AG10803 (cell line): ENCODE data around the gene TNFAIP2.

Experiments
- DNase-seq: peaks from one replicate; pipeline ENCODE4 v3.0.0; 2010; ENCODE audit warnings: low read depth
- H3K4me3 ChIP-seq: 2 replicates; pipeline ENCODE4 v1.5.1; 2011; ENCODE audit warnings: mild to moderate bottlenecking, low read length, control low read depth
- TF ChIP-seq, protein P1 (sequence below): conservative IDR thresholded peaks from 2 replicates; pipeline ENCODE4 v1.5.1; 2011; ENCODE audit warnings: mild to moderate bottlenecking, low read length, control low read depth, inconsistent platforms

TNFAIP2 gene

DNA sequence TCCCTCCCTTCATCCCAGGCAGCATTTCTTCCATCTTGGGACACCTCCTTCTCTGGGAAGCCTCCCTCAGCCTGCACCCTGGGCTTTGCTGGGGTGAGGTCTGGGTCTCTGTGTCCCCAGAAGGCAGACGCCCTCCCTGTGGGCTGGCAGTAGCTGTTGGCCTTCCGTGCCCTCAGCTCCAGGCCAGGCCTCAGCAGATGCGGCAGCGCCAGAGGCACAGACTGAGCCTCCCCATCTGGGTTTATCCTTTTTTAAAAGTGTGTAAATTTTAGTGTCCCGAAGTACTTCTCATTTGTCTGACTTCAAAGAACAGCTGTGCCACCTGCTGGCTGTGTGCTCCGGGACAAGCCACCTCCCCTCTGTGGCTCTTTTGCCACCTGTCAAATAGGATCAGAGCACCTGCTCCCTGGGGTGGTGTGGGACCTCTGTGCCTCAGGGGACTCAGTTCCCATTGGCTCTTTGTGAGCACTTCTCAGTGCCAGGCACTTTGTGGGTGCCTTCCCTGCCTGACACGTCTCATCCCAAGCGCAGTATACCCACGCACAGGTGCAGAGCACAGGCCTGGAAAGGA, 17.6 kb upstream of the TNFAIP2 start:
- no peak overlapping the region for H3K4me3 ChIP-seq
- TF ChIP-seq, protein P1, sequence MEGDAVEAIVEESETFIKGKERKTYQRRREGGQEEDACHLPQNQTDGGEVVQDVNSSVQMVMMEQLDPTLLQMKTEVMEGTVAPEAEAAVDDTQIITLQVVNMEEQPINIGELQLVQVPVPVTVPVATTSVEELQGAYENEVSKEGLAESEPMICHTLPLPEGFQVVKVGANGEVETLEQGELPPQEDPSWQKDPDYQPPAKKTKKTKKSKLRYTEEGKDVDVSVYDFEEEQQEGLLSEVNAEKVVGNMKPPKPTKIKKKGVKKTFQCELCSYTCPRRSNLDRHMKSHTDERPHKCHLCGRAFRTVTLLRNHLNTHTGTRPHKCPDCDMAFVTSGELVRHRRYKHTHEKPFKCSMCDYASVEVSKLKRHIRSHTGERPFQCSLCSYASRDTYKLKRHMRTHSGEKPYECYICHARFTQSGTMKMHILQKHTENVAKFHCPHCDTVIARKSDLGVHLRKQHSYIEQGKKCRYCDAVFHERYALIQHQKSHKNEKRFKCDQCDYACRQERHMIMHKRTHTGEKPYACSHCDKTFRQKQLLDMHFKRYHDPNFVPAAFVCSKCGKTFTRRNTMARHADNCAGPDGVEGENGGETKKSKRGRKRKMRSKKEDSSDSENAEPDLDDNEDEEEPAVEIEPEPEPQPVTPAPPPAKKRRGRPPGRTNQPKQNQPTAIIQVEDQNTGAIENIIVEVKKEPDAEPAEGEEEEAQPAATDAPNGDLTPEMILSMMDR: no peak
- no peak for DNase-seq

DNA sequence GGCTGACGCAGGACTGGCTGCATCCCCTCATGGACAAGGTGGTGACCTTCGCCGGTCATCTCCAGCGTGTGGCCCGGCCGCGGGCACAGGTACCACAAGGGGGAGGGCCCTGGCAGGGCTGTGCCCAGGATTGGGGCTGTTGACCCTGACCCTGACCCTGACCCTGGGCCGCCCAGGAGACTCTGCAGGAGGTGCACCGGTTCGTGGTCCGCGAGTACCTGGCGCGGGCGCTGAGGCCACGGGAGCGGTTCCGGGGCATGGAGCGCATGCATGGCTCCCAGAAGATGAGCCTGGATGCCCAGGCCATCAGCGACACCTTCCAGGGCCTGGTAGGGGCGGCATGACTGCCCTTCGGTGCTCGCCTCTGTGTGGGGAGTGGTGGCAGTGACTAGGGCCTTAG, 15.8 kb upstream of the TNFAIP2 start:
- TF ChIP-seq, protein P1: no peak
- H3K4me3 ChIP-seq: no peak overlapping the region
- no peak for DNase-seq

DNA sequence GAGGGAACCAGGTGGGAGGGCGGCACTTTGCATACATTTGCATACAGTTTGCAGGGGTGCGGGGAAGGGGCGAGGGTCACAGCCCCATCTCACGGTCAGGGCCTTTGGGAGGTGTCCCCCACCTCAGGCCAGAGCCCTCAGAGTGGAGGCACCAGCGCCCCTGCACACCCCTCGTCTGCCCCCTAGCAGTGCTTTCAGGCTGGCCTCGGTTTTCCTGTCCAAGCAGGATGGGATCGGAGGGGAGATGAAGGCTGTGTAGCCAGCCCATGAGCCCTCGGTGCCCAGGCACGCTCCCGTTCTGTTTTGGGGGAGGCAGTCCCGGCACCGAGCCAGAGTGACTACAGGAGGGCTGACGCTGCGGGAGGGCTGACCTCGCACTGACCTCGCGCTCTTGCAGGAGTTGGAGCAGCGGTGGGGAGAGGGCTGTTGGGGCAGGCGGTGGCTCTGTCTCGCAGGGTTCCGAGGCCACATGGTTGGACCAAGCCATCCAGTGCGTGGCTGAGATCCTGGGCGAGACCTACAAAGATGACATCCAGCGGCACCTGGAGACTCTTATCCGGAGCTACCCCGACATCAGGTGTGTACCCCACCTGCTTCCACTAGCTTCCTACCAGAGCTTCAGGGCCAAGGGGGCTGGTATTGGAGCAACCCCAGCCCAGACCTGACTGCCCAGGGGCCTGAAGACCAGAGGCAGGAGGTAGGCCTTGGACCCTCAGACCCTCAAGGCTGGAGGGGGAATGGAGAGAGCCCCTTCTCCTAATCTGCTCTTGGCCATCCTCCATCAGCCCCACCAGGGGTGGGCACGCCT, 15.1 kb upstream of the TNFAIP2 start:
- H3K4me3 ChIP-seq: no peak overlapping the region
- TF ChIP-seq, protein P1: no peak
- DNase-seq: no peak

DNA sequence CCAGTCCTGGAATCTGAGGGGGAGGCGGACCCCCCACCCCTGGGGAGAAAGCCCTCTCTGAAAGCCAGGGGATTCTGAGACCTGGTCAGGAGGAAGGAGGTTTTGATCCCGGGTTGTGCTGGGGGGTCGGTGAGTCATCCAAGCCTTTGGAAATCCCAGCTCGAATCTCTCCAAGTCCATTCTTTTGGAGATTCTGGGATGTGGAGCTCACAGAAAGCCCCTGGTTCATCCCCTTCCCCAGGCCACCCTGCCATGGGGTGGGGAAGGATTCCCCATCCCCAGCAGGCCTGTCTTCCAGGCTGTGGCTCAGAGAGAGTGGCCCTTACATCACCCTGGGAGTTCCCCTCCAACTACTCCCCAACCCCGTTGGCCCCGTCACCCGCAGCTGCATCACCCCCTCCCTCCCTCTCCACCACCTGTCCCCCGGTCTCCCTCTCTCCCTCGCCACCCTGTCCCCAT, 14.5 kb upstream of the TNFAIP2 start:
- no peak for DNase-seq
- H3K4me3 ChIP-seq: no peak overlapping the region
- TF ChIP-seq, protein P1: no peak

DNA sequence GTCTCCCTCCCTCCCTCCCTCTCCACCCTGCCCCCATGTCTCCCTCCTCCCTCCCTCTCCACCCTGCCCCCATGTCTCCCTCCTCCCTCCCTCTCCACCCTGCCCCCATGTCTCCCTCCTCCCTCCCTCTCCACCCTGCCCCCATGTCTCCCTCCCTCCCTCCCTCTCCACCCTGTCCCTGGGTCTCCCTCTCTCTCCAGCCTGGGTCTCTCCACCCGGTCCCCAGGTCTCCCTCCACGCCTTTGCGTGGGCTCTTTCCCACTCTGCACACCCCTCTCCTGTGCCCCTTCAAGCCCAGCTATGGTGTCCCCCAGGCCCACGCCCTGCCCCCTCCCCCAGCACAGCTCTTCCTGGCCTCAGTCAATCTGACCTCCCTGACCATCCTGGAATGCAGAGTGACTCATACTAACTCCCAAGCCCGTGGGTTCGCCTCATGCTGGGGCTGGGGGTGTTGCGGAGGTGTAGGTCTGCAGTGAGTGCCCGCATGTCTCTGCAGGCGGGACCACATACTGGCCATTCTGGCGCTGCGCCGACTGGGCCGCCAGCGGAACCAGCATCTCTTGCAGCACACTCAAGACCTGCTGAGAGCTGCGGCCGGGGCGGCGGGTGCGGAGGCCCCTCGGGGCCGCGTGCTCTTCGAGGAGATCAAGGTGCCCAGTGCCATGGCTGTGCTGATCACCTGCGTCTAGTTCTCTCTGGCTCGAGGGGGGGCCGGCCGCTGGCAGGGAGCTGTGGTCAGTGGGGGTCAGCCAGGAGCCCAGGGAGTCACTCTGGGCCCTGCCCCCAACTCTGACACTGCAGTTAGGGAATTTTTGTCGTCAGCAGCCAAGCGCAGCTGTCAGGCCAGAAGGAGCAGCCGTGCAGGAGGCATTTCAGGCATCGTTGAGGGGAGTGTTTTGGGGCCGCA, 13.5 kb upstream of the TNFAIP2 start:
- TF ChIP-seq, protein P1: no peak
- H3K4me3 ChIP-seq: peak overlapping the region; percentile 12; the same call in 1 of the 2 replicates
- DNase-seq: peak; percentile 76

DNA sequence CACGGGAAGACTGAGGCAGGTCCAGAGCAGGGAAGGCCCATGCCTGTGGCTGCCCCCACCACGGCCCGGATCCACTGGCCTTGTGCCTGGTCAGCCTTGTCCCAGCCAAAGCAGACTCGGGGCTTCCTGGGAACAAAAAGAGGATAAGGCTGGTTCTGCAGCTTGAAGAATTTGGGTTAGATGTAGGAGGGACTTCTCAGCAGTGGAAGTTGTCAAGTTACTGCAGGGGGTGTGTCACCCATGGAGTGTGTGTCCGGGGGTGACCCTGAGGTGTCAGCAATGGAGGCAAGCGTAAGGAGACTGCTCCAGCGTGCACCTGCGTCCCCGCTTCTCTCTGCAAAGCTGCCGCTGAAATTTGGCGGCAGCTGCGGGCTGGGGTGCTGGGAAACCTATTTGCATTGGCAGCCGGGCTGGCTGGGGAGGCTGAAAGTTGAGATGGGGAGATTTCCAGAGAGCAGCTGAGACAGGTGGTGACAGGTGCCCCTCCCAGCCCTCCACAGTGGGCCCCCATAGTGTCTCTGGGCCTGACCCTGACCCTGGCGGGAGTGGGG, 12.5 kb upstream of the TNFAIP2 start:
- no peak overlapping the region for H3K4me3 ChIP-seq
- DNase-seq: no peak
- TF ChIP-seq, protein P1: no peak
